HepG2 (cell line): ENCODE data around the gene TBC1D14.

Source experiments
- CBX5 ChIP-seq: sonication (generic); formaldehyde crosslinking; IDR thresholded peaks from 2 replicates; pipeline ENCODE4 v1.4.0; 2020; ENCODE audit warnings: missing genetic modification reagents, borderline replicate concordance
- ZNF687 ChIP-seq: sonication (generic); formaldehyde crosslinking; IDR thresholded peaks from 2 replicates; pipeline ENCODE4 v1.5.1; 2020; ENCODE audit warnings: mild to moderate bottlenecking, missing genetic modification reagents, moderate library complexity
- ZNF792 ChIP-seq: IDR thresholded peaks from 2 replicates; pipeline ENCODE4 v1.6.1; 2016

DNA sequence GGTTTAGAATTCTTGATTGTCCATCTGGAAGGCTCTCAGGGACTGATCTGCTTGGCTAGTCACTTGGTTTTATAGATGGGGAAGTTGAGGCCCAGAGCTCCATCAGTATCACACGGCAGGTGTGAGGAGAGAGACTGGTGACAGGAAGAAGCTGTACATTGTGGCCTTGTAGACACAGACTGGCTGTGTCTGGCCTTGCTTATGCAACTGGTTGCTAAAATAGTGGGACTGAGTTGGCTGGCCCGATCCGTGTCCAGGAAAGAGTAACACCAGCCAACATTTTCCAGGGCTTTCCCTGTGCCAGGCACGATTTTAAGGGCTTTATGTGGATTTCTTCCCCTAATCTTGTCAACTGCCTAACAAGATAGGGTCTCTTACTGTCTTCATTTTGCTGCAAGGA, 2.8 kb downstream of the TBC1D14 start:
- TF ChIP-seq ZNF687 (CRISPR knock-in tag) = no peak
- TF ChIP-seq CBX5 = no peak
- no peak for TF ChIP-seq ZNF792 (CRISPR knock-in tag)
